Colonic mucosa (tissue), 4 donors: ENCODE data around the gene DISP3. TPM values are rescaled to one million over a fixed set of nuclear protein-coding genes. Genes with fewer than 3 reads are reported as not detected.

Experiments
- DNase-seq: peaks from one replicate; pipeline ENCODE4 v3.0.0-alpha.2; 2020
- H3K27ac ChIP-seq: fragments of 200-600 bp; one replicate; pipeline ENCODE4 v1.8.0; 2021
- H3K27me3 ChIP-seq: fragments of 200-600 bp; one replicate; pipeline ENCODE4 v1.8.0; 2021
- H3K36me3 ChIP-seq: fragments of 200-600 bp; one replicate; pipeline ENCODE4 v1.8.0; 2021
- H3K4me1 ChIP-seq: fragments of 200-600 bp; one replicate; pipeline ENCODE4 v1.8.0; 2021; ENCODE audit warnings: mild to moderate bottlenecking
- H3K4me3 ChIP-seq: fragments of 200-600 bp; one replicate; pipeline ENCODE4 v1.8.0; 2021
- H3K9ac ChIP-seq, 2 donors: one replicate each; pipeline ENCODE4 v1.7.0; 2013; ENCODE audit warnings: control low read depth in 2 of 2, low read depth in 2 of 2, low read length in 2 of 2
- H3K9me3 ChIP-seq: fragments of 200-600 bp; one replicate; pipeline ENCODE4 v1.8.0; 2021
- intact Hi-C: fragments of 100-400 bp; cut with DNase I; formaldehyde crosslinking; loops from one replicate; pipeline ENCODE4 v1.14.1; 2022
- total RNA-seq, 2 donors: library from RNA; stranded (reverse); fragmentation: NEBNext Ultra II Directional in 1 of 2; extraction: Animal tissue kit (Norgen Biotek cat#: 25700) in 1 of 2; gene quantifications; one replicate each; pipeline ENCODE4 v1.2.1, GENCODE V29; 2021
- TF ChIP-seq, protein P1 (sequence below): fragments of 200-600 bp; IDR thresholded peaks from one replicate; pipeline ENCODE4 v1.8.0; 2022; ENCODE audit warnings: antibody characterized with exemption, mild to moderate bottlenecking
- donor health status: healthy.
- donor health status: DM: no; HTN: no; CAD: no.
- donor health status: DM: no; HTN: no; CAD: no.

The DISP3 gene
- total RNA-seq, 2 donors from 2014 or later: 0.10 to 0.13 TPM

DNA sequence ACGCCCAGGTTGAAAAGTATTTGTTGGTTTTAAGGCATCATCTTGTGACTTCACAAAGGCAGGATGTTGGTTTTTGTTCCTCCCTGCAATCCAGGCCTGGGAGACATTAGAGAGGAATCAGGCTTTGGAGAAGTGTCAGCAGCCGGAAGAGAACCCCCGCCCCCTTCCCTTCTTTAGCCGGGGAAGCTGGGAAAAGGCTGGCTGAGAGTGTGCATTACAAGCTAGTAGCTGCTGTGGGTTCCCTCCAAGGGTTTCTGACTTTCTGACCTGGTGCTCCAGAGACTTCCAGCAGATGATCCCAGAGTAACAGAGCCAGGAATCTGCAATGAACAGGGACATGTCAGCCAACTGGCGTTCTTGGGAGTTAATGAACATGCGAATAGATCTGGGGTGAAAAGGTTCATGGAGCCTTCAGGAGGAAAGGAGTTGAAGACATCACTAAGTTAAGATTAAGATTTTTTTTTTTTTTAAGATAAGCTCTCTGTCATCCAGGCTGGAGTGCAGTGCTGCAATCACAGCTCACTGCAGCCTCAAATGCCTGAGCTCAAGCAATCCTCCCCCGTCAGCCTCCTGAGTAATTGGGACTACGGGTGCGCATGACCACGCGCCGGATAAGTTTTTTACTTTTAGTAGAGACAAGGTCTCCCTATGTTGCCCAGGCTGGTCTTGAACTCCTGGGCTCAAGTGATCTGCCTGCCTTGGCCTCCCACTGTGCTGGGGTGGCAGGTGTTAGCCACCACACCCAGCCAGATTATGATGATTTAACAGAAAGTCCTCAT is 7.5 kb downstream of the DISP3 start:
- Histone ChIP-seq H3K9ac (no peak overlapping the region), H3K27ac (no peak overlapping the region), H3K4me3 (no peak overlapping the region), H3K36me3 (no peaks in the 10 kb centered on the region), H3K27me3 (peaks cover 2% of the 10 kb centered on the region), H3K4me1 (no peaks in the 10 kb centered on the region), H3K9me3 (no peaks in the 10 kb centered on the region)
- intact Hi-C loops: no loop called here
- TF ChIP-seq, protein P1, sequence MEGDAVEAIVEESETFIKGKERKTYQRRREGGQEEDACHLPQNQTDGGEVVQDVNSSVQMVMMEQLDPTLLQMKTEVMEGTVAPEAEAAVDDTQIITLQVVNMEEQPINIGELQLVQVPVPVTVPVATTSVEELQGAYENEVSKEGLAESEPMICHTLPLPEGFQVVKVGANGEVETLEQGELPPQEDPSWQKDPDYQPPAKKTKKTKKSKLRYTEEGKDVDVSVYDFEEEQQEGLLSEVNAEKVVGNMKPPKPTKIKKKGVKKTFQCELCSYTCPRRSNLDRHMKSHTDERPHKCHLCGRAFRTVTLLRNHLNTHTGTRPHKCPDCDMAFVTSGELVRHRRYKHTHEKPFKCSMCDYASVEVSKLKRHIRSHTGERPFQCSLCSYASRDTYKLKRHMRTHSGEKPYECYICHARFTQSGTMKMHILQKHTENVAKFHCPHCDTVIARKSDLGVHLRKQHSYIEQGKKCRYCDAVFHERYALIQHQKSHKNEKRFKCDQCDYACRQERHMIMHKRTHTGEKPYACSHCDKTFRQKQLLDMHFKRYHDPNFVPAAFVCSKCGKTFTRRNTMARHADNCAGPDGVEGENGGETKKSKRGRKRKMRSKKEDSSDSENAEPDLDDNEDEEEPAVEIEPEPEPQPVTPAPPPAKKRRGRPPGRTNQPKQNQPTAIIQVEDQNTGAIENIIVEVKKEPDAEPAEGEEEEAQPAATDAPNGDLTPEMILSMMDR: no peak
- DNase-seq: no peak

DNA sequence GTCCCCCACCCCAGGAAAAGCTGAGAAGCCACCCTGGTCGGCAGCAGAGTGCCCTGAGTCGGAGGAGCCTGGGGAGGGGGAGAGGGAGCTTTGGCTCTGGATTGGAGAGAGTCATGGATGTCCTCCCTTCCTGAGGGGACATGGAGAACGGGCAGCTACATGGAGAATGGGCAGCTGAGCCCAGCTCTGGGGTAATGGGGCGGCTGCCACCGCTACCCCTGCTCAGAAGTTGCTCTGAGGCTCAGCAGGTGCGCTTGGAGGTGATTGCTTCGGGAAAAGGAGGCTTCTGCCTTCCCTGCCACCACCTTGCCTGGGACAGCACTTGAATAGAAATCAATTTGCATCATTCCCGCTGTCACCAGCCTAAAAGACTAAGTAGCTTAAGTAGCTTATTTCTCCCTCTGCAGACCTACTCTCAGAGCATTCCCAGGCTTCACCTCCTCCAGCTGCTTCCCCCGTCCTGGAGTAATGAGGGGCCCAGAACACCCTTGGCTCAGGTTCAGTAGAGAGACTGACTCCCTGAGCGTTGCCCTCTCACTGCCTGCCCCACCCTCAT is 8.3 kb downstream of the DISP3 start:
- no peak for DNase-seq
- Histone ChIP-seq H3K27ac (no peak overlapping the region), H3K9me3 (no peaks in the 10 kb centered on the region), H3K4me1 (no peaks in the 10 kb centered on the region), H3K27me3 (no peaks in the 10 kb centered on the region), H3K36me3 (no peaks in the 10 kb centered on the region), H3K4me3 (no peak overlapping the region), H3K9ac (no peak overlapping the region)
- intact Hi-C loops: no loop called here
- TF ChIP-seq, protein P1: no peak

DNA sequence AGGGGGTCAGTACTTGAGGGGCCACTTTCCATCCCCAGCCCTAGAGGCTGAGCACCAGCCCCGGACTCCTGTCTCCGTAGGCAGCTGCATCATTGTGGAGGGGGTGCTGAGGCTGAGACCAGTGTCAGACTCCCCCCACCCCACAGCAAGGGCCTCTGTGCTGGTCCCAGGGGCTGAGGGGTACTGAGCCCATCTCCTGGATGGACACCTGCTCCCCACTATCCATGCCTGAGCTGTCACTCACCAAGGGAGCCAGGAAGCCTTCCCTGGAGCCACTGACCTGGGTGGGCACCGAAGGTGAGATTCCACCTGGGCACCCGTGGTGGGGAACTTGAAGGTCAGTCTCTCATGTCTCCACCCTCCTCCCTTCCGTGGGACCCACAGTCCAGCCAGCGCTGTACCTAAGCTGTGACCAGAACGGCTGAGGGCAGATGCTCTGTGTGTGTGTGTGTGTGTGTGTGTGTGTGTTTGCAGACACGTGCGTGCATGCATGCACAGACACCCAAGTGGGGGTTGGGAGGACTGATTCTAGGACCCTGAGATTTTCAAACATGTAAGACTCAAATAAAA is 9.3 kb downstream of the DISP3 start:
- intact Hi-C loops: no loop called here
- Histone ChIP-seq H3K9me3 (no peaks in the 10 kb centered on the region), H3K27me3 (no peaks in the 10 kb centered on the region), H3K9ac (no peak overlapping the region), H3K27ac (no peak overlapping the region), H3K4me1 (no peaks in the 10 kb centered on the region), H3K4me3 (no peak overlapping the region), H3K36me3 (no peaks in the 10 kb centered on the region)
- TF ChIP-seq, protein P1: no peak
- no peak for DNase-seq

DNA sequence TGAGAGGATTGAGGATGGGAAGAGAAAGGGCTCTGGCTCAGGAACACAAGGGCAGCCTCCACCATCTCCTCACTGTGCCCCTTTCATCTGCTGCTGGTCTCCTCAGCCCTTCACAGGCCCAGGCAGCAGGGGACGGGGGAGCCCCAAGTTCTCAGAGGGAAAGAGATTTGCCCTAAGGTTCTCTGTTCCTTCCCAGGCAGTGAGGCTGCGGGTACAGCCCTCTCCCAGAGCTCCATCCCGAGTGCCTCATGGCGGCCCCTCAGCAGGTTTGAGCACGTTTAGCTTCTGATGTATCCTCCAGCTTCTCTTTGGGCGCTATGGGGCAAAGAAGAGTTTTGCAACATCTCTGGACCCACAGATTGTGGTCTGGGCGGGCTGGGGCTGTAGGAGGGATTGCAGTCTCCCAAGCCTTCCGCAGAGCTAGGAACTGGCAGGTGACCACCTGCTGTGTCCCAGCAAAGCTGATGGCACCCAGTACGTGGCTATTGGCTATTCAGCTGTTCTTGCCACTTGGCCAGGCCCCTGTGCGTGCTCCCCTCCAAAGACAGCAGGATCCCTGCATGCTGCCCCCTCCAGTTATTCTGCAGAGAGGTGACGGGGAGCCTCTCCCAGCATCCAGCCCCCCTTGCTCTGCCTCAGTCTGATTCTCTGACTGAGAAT is 10.1 kb downstream of the DISP3 start:
- Histone ChIP-seq H3K4me1 (no peaks in the 10 kb centered on the region), H3K36me3 (no peaks in the 10 kb centered on the region), H3K27ac (no peak overlapping the region), H3K9me3 (no peaks in the 10 kb centered on the region), H3K9ac (no peak overlapping the region), H3K4me3 (no peak overlapping the region), H3K27me3 (no peaks in the 10 kb centered on the region)
- TF ChIP-seq, protein P1: no peak
- no peak for DNase-seq
- intact Hi-C loops: no loop called here

DNA sequence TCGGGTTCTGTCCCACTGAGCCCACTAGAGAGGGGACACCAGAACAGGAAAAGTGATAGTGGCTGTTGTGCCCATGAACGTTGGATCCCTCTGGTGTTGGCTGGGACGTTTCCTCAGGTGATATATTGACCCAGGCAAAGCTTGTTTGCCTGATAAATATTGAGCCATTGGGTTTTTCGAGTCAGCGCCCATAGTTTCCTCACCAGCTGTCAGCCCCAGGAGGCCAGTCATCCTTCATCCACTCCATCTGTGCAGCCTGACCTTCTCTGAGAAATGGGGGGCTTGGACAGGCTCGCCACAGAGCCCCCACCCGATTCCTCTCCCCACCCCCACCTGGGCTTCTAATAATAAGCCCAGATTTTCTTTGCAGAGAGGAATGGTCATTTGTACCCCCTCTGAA is 13.3 kb downstream of the DISP3 start:
- H3K9ac ChIP-seq: no peak overlapping the region
- H3K4me1 ChIP-seq: no peaks in the 10 kb centered on the region
- no peak overlapping the region for H3K4me3 ChIP-seq
- no peaks in the 10 kb centered on the region for H3K9me3 ChIP-seq
- no peaks in the 10 kb centered on the region for H3K27me3 ChIP-seq
- H3K36me3 ChIP-seq: no peaks in the 10 kb centered on the region
- TF ChIP-seq, protein P1: no peak
- no peak overlapping the region for H3K27ac ChIP-seq
- DNase-seq: no peak
- intact Hi-C loops: no loop called here
